NOMO-1 (cell line): ENCODE data around the gene VAMP2.

Source experiments
- DNase-seq, 2 experiments: peaks; one replicate each; lab custom pipeline; 2025; ENCODE audit not compliant: unreplicated experiment in 2 of 2; lab: John Stamatoyannopoulos, UW

VAMP2 gene

GRCh38 chr17:8162233-8162996 is at the start of gene VAMP2:
Gene VAMP2 (minus strand): TSS chr17:8162948. CDS start chr17:8162879, 69 bp downstream.
- DNase-seq, result peak; percentile 30 to 67

- no peak for DNase-seq
Measured at GRCh38 chr17:8210761-8211458, 48.2 kb upstream of the VAMP2 start.

DNA sequence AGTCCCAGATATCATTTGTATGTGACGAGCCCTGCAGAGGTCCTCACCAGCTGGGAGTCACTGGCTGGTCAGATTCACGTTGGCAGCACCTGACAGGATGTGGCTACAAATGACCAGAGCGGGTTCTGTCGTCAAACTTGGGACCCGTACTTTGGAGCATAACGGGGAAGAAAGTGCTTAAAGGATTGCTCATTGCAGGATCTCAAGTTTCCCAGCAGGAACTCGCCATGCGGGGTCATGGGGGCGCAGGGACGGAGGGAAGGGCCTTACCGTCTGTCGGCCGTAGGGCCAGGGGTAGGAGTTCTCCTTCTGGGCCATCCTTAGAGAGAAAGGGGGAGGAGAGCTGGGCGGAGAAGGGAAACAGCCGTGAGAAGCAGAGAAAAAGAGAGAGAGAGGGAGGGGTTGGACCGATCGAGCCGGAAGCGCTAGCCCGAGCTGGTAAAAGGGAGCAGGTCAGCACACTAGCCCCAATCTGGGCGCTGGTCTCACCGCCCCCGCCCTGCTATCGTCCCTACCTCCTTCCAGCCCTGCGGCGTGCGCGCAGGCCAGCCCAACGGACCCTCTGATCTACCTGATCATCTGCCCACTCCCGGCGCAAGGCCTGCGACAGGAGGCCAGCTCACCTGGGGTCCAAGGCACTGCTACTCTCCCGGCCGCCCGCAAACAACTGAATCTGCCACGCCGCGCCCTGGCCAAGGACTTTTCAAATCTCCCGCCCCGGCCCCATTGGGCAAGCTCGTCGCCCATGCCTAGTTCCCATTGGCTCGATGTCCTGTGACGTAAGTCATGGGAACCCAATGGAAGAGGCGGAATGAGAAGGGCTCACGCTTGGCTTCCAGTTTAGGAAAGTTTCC is 47.4 kb upstream of the VAMP2 start, which contains the start of gene AURKB:
Gene AURKB (minus strand): TSS at position 669 of the 854 bp plus-strand sequence. CDS start 351 bp downstream, at position 318.
- DNase-seq, result peak; percentile 88 to 91

GRCh38 chr17:8206536-8206935 is 43.8 kb upstream of the VAMP2 start:
- DNase-seq, result no peak

DNA sequence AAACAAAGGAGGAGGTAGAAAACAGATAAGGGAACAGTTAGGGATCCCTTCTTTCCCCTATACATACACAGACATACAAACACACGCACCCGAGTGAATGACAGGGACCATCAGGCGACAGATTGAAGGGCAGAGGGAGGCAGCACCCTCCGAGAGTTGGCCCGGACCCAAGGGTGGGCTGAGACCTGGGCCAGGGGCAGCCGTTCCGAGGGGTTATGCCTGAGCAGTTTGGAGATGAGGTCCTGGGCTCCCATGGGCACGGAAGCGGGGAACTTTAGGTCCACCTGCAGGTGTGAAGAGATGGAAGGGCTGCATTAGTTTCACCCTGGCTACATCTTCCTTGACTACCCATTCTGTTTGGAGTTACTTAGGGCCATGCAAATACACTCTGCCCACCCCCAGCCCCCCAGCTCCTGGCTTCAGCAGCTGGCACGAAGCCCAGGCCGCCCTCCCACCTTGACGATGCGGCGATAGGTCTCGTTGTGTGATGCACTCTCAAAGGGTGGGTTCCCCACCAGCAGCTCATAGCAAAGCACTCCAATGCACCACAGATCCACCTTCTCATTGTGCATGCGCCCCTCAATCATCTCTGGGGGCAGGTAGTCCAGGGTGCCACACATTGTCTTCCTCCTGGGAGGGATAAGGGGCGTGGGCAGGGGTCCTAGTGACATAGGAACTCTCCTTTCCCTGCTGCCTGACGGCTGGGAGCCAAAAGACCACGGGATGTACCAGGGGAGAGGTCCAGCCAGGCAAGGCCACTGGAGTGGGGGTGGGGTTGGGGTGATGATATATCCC is 42.2 kb upstream of the VAMP2 start:
- no peak for DNase-seq

GRCh38 chr17:8192070-8192815 is 29.5 kb upstream of the VAMP2 start:
- DNase-seq, result peak; percentile 88 to 95

GRCh38 chr17:8190506-8190905 is 27.8 kb upstream of the VAMP2 start:
- no peak for DNase-seq

- DNase-seq, result peak; percentile 94 to 99
Measured at GRCh38 chr17:8189711-8190477, 27.1 kb upstream of the VAMP2 start, which contains the start of gene BORCS6. Gene BORCS6 (minus strand): TSS chr17:8190180. CDS start chr17:8190140, 40 bp downstream.

GRCh38 chr17:8189041-8189710 is 26.4 kb upstream of the VAMP2 start:
- DNase-seq, result no peak

DNA sequence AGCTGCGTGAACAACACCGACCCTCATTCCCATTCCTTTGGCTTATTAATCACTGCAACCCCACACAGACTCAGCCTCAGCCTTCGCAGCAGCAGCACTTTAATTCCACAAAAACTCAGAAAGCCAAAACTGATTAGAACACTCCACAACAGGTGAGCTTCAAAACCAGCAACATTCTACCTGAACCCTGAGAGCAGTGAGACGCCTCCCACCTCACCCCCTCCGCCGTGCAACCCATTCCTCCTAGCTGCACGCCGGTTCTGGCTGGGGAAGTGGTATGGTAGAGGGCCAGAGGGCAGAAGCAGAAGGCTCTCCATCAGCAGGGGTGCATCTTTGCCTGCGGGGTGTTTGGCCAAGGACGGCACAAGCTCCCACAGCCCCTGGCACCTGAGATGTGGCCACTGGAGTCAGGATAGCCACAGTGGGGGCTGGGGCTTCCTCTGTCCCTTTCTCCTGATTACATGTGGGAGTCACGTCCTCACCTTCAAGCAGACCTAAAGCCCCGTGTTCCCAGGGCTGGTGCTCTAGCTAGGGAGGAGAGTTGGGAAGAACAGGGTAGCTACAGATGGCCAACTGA is 25.6 kb upstream of the VAMP2 start:
- no peak for DNase-seq

DNA sequence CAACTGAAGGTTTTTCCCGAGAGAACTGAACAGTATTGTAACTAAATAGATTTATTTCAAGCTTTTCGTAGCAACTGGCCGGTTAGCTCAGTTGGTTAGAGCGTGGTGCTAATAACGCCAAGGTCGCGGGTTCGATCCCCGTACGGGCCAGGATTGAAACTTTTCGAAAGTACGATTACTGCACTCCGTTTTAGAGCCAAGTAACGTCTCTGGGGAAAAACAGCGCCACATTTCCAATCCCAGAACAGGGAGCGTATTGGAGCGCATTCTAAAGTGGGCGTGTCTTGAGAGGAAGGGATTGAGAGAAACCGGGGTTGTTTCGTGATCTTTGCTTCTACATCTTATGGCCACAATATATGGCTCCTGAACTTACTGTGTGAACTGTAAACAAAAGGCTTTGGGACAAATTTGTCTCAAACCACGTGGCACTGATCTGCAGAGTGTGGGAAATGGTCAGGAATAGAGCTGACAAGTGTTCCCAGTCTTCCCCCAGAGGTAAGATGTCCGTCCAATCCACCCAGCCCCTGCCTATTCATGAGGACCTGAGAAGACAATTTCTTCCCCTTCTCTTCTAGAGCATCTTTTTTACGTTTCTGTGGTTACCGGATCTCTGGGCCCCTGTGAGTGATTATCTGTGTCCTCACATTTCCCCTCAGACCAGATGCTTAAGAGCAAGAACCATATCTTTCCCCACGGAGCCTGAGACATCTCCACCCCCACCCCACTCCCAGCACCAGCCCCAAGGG is 24.9 kb upstream of the VAMP2 start:
- DNase-seq, result peak; percentile 93 to 97

DNA sequence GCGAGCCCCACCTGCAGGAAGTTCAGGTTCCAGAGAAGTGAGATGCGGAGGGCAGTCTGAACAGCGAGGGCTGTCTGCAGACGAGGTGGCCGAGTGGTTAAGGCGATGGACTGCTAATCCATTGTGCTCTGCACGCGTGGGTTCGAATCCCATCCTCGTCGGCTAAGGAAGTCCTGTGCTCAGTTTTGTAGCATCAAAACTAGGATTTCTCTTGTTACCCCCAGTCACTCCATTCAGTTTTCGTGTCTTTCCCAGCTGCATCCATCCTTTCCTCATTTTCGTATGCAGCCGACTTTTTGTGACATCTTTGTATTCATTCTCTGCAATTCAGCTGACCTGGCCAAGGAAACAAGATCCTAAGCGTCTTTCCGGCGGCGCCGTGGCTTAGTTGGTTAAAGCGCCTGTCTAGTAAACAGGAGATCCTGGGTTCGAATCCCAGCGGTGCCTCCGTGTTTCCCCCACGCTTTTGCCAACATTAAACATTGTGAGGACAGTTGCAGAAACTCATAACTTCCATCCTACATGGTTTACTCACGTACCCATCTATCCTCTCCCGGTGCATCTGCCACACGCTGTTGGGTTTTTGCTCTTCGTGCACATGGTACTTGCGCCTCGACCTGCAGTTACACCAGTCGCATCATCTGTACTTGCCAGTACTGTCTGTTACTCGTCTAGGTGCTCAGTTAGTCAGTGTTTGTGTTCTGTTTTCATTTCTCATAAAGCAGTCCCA is 24.2 kb upstream of the VAMP2 start:
- peak; percentile 88 to 89 for DNase-seq

GRCh38 chr17:8186446-8186786 is 23.7 kb upstream of the VAMP2 start:
- DNase-seq, result no peak

- DNase-seq, result peak; percentile 41 to 53
Measured at GRCh38 chr17:8185582-8186445, 23.1 kb upstream of the VAMP2 start.

DNA sequence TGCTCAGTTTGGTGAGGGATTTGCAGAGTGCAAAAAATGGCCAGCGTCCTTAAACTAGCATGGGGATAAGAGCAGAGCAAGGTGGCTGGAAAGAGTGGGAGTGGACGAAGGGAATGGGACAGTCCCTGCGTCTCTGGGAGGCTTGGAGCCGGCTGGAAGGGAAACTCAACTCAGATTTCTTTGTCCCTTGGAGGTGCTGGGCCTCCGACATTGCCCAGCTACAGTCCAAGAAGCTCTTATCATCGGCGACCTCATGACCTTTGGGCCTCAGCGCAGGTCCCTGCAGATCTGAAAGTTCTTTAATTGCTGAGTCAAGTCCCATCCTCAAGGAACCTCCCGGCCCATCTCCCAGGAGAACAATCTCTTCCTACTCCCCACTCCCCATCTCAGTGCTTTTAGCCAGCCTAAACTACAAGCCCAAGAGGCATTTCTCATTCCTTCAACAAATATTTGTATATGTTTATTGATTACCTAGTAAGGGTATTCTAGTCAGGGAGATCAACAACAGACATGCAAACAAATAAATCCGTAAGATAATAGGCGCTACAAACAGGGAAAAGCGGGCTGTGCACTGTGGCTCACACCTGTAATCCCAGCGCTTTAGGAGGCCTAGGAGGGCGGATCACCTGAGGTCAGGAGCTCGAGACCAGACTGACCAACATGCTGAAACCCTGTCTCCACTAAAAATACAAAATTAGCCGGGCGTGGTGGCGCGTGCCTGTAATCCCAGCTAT is 14.4 kb upstream of the VAMP2 start:
- no peak for DNase-seq
